HepG2 (cell line): ENCODE data around the gene CUTC. TPM values are rescaled to one million over a fixed set of nuclear protein-coding genes. Genes with fewer than 3 reads are reported as not detected.

ENCODE experiments used
- ATAC-seq: fragments of 200-7000 bp; cut with Tn5 transposase; 3 replicates; pipeline ENCODE4 v1.9.1; 2020; ENCODE audit warnings: mild to moderate bottlenecking, moderate library complexity
- BruUV-seq: library from RNA; stranded (reverse); fragments of 400-500 nt; replicated peaks from 2 replicates; lab custom pipeline; 2021; lab: Mats Ljungman, UMichigan
- CTCF ChIA-PET: fragments of 300-600 bp; formaldehyde crosslinking; extraction: SDS; loops from one replicate; lab custom pipeline; 2021; ENCODE audit warnings: low total read pairs, inconsistent platforms, low intra/inter-chr PET ratio; lab: Yijun Ruan, JAX
- POLR2A ChIA-PET: fragments of 350-600 bp; sonication (Branson Sonifier 250); formaldehyde crosslinking; loops from one replicate; lab custom pipeline; 2020; ENCODE audit warnings: antibody characterized with exemption, inconsistent platforms; lab: Yijun Ruan, JAX
- DNase-seq: peaks from one replicate; pipeline ENCODE4 v3.0.0-alpha.2; 2015; ENCODE audit warnings: low spot score
- FAIRE-seq: peaks from 3 replicates; lab custom pipeline; 2011; peaks lifted over from hg19 to GRCh38; lab: Jason Lieb, UNC
- H2AFZ ChIP-seq: one replicate; pipeline ENCODE4 v1.6.1; 2011; ENCODE audit warnings: low read length, inconsistent platforms
- H3K27ac ChIP-seq: fragments of 300-600 bp; 3 replicates; pipeline ENCODE4 v1.8.0; 2011; ENCODE audit warnings: mixed run types, mild to moderate bottlenecking, mixed read lengths, low read length, inconsistent platforms; ENCODE audit not compliant: insufficient read depth; ENCODE audit errors: extremely low read length
- H3K27me3 ChIP-seq, 2 experiments: fragments of 200-600 bp in 1 of 2; 2 replicates in 1 of 2; 3 replicates in 1 of 2; pipeline versions ENCODE4 v1.6.0 to v1.8.0; 2011; ENCODE audit warnings: low read length in 2 of 2, mild to moderate bottlenecking in 2 of 2, moderate library complexity in 2 of 2, inconsistent platforms in 1 of 2; ENCODE audit not compliant: insufficient read depth in 2 of 2, control insufficient read depth in 1 of 2
- H3K36me3 ChIP-seq, 2 experiments: fragments of 200-600 bp in 1 of 2; replicated peaks in 1 of 2; 2 replicates in 1 of 2; 3 replicates in 1 of 2; pipeline versions ENCODE4 v1.5.1 to v1.8.0; 2011; ENCODE audit warnings: low read length in 2 of 2, inconsistent platforms in 1 of 2; ENCODE audit not compliant: insufficient read depth in 2 of 2, control insufficient read depth in 1 of 2
- H3K4me1 ChIP-seq: 2 replicates; pipeline ENCODE4 v1.5.1; 2012; ENCODE audit warnings: low read length, inconsistent platforms; ENCODE audit not compliant: insufficient read depth
- H3K4me2 ChIP-seq: 2 replicates; pipeline ENCODE4 v1.6.0; 2011; ENCODE audit warnings: low read depth, low read length, inconsistent platforms
- H3K4me3 ChIP-seq, 3 experiments: fragments of 200-600 bp in 1 of 3; sonication (generic), shearing (Covaris generic) in 1 of 3; replicated peaks in 1 of 3; 2 replicates each; pipeline ENCODE4 v1.5.1; 2011 to 2016; ENCODE audit warnings: low read length in 3 of 3, inconsistent platforms in 2 of 3, low read depth in 2 of 3, mild to moderate bottlenecking in 2 of 3, control low read depth in 1 of 3, mixed read lengths in 1 of 3; ENCODE audit not compliant: insufficient read depth in 1 of 3
- H3K79me2 ChIP-seq: one replicate; pipeline ENCODE4 v1.6.1; 2011; ENCODE audit warnings: low read length, inconsistent platforms; ENCODE audit not compliant: insufficient read depth
- H3K9ac ChIP-seq: 2 replicates; pipeline ENCODE4 v1.6.0; 2011; ENCODE audit warnings: mild to moderate bottlenecking, low read depth, low read length, inconsistent platforms; ENCODE audit not compliant: insufficient read depth
- H3K9me3 ChIP-seq: 2 replicates; pipeline ENCODE4 v1.5.1; 2012; ENCODE audit warnings: mild to moderate bottlenecking, low read length
- H4K20me1 ChIP-seq: 2 replicates; pipeline ENCODE4 v1.6.0; 2011; ENCODE audit warnings: inconsistent platforms, mild to moderate bottlenecking, low read length, moderate library complexity; ENCODE audit not compliant: insufficient read depth
- CENPX ChIP-seq: sonication (generic); formaldehyde crosslinking; IDR thresholded peaks from 2 replicates; pipeline ENCODE4 v1.9.0; 2021; ENCODE audit warnings: mild to moderate bottlenecking, missing genetic modification reagents, moderate library complexity
- NFATC3 ChIP-seq: sonication (generic); formaldehyde crosslinking; IDR thresholded peaks from 2 replicates; pipeline ENCODE4 v1.5.1; 2020; ENCODE audit warnings: mild to moderate bottlenecking, missing genetic modification reagents
- ZBTB21 ChIP-seq: sonication (generic); formaldehyde crosslinking; IDR thresholded peaks from 2 replicates; pipeline ENCODE4 v1.4.0; 2020; ENCODE audit warnings: missing genetic modification reagents
- ZNF136 ChIP-seq: sonication (generic); formaldehyde crosslinking; IDR thresholded peaks from 2 replicates; pipeline ENCODE4 v1.8.1; 2022; ENCODE audit warnings: low read depth, mild to moderate bottlenecking, moderate library complexity, missing genetic modification reagents
- ZNF557 ChIP-seq: sonication (generic); formaldehyde crosslinking; IDR thresholded peaks from 2 replicates; pipeline ENCODE4 v1.4.0; 2020; ENCODE audit warnings: missing genetic modification reagents
- in situ Hi-C: cut with HindIII; loops from 2 replicates; pipeline ENCODE4 v1.10.0; 2017; ENCODE audit warnings: low pct_unique_long_range_greater_than_20kb; ENCODE audit not compliant: extremely low pct_ligation_motif_present
- intact Hi-C: fragments of 100-400 bp; cut with micrococcal nuclease; formaldehyde crosslinking; loops from one replicate; pipeline ENCODE4 v1.10.0; 2022; ENCODE audit not compliant: unreplicated experiment
- polyA plus RNA-seq, 8 experiments: library from polyadenylated mRNA; depleted of rRNA in 3 of 8; stranded (reverse) in 7 of 8; unstranded in 1 of 8; fragments of >200 nt; fragmentation: Illumina TruSeq in 4 of 8; extraction: Trizol in 4 of 8; gene quantifications; 2 replicates each; pipeline versions ENCODE4 v1.2.1 to v1.2.3, GENCODE V29; 2011 to 2016; ENCODE audit warnings: low read depth in 4 of 8, missing spikeins in 1 of 8, mixed read lengths in 1 of 8; ENCODE audit not compliant: insufficient read depth in 1 of 8
- total RNA-seq, 5 experiments: library from RNA; depleted of rRNA; stranded (reverse); fragments of >200 nt; fragmentation: Illumina TruSeq; extraction: Trizol; gene quantifications; 2 replicates each; pipeline ENCODE4 v1.2.3, GENCODE V29; 2016; ENCODE audit warnings: low read depth in 1 of 5
- TF ChIP-seq, protein P1 (sequence below): IDR thresholded peaks from 2 replicates; pipeline ENCODE4 v1.6.1; 2016; ENCODE audit warnings: low read depth, missing genetic modification reagents, missing compliant biosample characterization
- TF ChIP-seq, protein P2 (sequence below): sonication (generic); formaldehyde crosslinking; conservative IDR thresholded peaks from 2 replicates; pipeline ENCODE4 v1.4.0; 2020; ENCODE audit warnings: missing genetic modification reagents
- TF ChIP-seq, protein P3 (sequence below): sonication (generic); formaldehyde crosslinking; IDR thresholded peaks from 2 replicates; pipeline ENCODE4 v1.4.0; 2020; ENCODE audit warnings: missing genetic modification reagents
- TF ChIP-seq, protein P4 (sequence below): sonication (generic); formaldehyde crosslinking; IDR thresholded peaks from 2 replicates; pipeline ENCODE4 v1.8.0; 2022; ENCODE audit warnings: mild to moderate bottlenecking, missing genetic modification reagents, moderate library complexity

The CUTC gene
- total and polyA plus RNA-seq, 2 of the 13 experiments (the other 11 are each of a cell fraction or from before 2014, with no cell fraction given): 22.3 to 25.8 TPM

DNA sequence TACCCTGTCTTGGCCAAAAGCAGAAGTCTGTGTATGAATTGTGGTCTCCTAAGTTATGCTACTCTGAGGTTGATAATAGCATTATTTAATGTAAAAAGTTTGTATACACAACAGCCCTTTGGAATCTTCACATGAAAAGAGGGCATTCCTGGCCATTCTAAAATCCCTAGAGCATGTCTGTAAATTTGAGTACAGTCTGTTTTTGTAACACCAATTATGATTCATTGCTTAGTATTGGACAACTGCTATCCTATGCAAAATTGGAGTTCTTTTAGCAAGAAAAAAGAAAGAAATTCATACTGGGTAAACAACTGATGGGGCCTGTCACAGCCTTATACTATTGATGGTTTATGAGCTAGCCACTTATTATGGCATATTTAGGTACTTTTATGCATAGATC is 10.2 kb downstream of the CUTC start:
- peaks cover 13% of the 10 kb centered on the region for H3K79me2 ChIP-seq
- peaks cover 6% of the 10 kb centered on the region; the same call in 1 of the 2 replicates for H3K4me1 ChIP-seq
- BruUV-seq: no TSS peak
- H3K36me3 ChIP-seq: peaks cover 13 to 71% of the 10 kb centered on the region in 2 experiments
- POLR2A ChIA-PET: no interaction called here
- CTCF ChIA-PET: no interaction called here
- peaks cover 14% of the 10 kb centered on the region for H3K9me3 ChIP-seq
- intact Hi-C loops (no loop called here), in situ Hi-C loops (no loop called here)
- TF ChIP-seq ZNF136 (CRISPR knock-in tag) (no peak), NFATC3 (CRISPR knock-in tag) (no peak), ZNF557 (no peak), ZBTB21 (no peak), CENPX (CRISPR knock-in tag) (no peak)
- TF ChIP-seq, protein P1, sequence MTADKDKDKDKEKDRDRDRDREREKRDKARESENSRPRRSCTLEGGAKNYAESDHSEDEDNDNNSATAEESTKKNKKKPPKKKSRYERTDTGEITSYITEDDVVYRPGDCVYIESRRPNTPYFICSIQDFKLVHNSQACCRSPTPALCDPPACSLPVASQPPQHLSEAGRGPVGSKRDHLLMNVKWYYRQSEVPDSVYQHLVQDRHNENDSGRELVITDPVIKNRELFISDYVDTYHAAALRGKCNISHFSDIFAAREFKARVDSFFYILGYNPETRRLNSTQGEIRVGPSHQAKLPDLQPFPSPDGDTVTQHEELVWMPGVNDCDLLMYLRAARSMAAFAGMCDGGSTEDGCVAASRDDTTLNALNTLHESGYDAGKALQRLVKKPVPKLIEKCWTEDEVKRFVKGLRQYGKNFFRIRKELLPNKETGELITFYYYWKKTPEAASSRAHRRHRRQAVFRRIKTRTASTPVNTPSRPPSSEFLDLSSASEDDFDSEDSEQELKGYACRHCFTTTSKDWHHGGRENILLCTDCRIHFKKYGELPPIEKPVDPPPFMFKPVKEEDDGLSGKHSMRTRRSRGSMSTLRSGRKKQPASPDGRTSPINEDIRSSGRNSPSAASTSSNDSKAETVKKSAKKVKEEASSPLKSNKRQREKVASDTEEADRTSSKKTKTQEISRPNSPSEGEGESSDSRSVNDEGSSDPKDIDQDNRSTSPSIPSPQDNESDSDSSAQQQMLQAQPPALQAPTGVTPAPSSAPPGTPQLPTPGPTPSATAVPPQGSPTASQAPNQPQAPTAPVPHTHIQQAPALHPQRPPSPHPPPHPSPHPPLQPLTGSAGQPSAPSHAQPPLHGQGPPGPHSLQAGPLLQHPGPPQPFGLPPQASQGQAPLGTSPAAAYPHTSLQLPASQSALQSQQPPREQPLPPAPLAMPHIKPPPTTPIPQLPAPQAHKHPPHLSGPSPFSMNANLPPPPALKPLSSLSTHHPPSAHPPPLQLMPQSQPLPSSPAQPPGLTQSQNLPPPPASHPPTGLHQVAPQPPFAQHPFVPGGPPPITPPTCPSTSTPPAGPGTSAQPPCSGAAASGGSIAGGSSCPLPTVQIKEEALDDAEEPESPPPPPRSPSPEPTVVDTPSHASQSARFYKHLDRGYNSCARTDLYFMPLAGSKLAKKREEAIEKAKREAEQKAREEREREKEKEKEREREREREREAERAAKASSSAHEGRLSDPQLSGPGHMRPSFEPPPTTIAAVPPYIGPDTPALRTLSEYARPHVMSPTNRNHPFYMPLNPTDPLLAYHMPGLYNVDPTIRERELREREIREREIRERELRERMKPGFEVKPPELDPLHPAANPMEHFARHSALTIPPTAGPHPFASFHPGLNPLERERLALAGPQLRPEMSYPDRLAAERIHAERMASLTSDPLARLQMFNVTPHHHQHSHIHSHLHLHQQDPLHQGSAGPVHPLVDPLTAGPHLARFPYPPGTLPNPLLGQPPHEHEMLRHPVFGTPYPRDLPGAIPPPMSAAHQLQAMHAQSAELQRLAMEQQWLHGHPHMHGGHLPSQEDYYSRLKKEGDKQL: no peak
- TF ChIP-seq, protein P2, sequence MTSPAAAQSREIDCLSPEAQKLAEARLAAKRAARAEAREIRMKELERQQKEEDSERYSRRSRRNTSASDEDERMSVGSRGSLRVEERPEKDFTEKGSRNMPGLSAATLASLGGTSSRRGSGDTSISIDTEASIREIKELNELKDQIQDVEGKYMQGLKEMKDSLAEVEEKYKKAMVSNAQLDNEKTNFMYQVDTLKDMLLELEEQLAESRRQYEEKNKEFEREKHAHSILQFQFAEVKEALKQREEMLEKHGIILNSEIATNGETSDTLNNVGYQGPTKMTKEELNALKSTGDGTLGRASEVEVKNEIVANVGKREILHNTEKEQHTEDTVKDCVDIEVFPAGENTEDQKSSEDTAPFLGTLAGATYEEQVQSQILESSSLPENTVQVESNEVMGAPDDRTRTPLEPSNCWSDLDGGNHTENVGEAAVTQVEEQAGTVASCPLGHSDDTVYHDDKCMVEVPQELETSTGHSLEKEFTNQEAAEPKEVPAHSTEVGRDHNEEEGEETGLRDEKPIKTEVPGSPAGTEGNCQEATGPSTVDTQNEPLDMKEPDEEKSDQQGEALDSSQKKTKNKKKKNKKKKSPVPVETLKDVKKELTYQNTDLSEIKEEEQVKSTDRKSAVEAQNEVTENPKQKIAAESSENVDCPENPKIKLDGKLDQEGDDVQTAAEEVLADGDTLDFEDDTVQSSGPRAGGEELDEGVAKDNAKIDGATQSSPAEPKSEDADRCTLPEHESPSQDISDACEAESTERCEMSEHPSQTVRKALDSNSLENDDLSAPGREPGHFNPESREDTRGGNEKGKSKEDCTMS (CRISPR knock-in tag): no peak
- TF ChIP-seq, protein P3, sequence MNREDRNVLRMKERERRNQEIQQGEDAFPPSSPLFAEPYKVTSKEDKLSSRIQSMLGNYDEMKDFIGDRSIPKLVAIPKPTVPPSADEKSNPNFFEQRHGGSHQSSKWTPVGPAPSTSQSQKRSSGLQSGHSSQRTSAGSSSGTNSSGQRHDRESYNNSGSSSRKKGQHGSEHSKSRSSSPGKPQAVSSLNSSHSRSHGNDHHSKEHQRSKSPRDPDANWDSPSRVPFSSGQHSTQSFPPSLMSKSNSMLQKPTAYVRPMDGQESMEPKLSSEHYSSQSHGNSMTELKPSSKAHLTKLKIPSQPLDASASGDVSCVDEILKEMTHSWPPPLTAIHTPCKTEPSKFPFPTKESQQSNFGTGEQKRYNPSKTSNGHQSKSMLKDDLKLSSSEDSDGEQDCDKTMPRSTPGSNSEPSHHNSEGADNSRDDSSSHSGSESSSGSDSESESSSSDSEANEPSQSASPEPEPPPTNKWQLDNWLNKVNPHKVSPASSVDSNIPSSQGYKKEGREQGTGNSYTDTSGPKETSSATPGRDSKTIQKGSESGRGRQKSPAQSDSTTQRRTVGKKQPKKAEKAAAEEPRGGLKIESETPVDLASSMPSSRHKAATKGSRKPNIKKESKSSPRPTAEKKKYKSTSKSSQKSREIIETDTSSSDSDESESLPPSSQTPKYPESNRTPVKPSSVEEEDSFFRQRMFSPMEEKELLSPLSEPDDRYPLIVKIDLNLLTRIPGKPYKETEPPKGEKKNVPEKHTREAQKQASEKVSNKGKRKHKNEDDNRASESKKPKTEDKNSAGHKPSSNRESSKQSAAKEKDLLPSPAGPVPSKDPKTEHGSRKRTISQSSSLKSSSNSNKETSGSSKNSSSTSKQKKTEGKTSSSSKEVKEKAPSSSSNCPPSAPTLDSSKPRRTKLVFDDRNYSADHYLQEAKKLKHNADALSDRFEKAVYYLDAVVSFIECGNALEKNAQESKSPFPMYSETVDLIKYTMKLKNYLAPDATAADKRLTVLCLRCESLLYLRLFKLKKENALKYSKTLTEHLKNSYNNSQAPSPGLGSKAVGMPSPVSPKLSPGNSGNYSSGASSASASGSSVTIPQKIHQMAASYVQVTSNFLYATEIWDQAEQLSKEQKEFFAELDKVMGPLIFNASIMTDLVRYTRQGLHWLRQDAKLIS: no peak
- TF ChIP-seq, protein P4, sequence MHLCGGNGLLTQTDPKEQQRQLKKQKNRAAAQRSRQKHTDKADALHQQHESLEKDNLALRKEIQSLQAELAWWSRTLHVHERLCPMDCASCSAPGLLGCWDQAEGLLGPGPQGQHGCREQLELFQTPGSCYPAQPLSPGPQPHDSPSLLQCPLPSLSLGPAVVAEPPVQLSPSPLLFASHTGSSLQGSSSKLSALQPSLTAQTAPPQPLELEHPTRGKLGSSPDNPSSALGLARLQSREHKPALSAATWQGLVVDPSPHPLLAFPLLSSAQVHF (CRISPR knock-in tag): no peak
- ATAC-seq (no peak), DNase-seq (no peak), FAIRE-seq (no peak)
- no peak overlapping the region for H3K4me2 ChIP-seq
- H3K9ac ChIP-seq: no peak overlapping the region
- no peak overlapping the region for H3K27ac ChIP-seq
- no peak overlapping the region for H2AFZ ChIP-seq
- no peak overlapping the region for H3K4me3 ChIP-seq
- H3K27me3 ChIP-seq: no peaks in the 10 kb centered on the region
- no peaks in the 10 kb centered on the region for H4K20me1 ChIP-seq
